ENCODE data around the gene NINJ1. TPM values are rescaled to one million over a fixed set of nuclear protein-coding genes. Genes with fewer than 3 reads are reported as not detected.

NINJ1 gene
- total and polyA plus RNA-seq, 2 donors (not counting 3 experiments of a cell fraction or from before 2014, with no cell fraction given): 31.5 to 57.7 TPM

GRCh38 chr9:93083592-93084470, 50.2 kb downstream of the NINJ1 start:
- Histone ChIP-seq H3K4me1 (ENCODE audit: control insufficient read depth, extremely low read depth, insufficient read depth, low read length) (no peaks in the 10 kb centered on the region), H3K4me2 (ENCODE audit: insufficient read depth, low read length) (no peak overlapping the region), H4K20me1 (replicated peaks; ENCODE audit: control insufficient read depth, extremely low read depth, insufficient read depth, low read length) (no peaks in the 10 kb centered on the region), H3K9ac (replicated peaks; ENCODE audit: extremely low read depth, insufficient read depth, low read length) (no peak overlapping the region), H3K9me3 (replicated peaks; ENCODE audit: control insufficient read depth, insufficient read depth, low read length) (no peaks in the 10 kb centered on the region), H3K27ac (ENCODE audit: insufficient read depth, low read depth, low read length) (no peak overlapping the region), H3K9me1 (replicated peaks; ENCODE audit: control insufficient read depth, extremely low read depth, insufficient read depth, low read length) (no peaks in the 10 kb centered on the region), H3K36me3 (ENCODE audit: control insufficient read depth in 2 of 2, extremely low read depth in 1 of 2, insufficient read depth in 2 of 2, low read length in 2 of 2) (no peaks in the 10 kb centered on the region), H3K27me3 (ENCODE audit: control insufficient read depth in 2 of 2, insufficient read depth in 2 of 2, low read length in 2 of 2) (no peaks in the 10 kb centered on the region), H3K4me3 (replicated peaks in 1 of 3; ENCODE audit: insufficient read depth in 1 of 3, low read depth in 1 of 3, low read length in 3 of 3) (no peak overlapping the region), H3K79me2 (ENCODE audit: control insufficient read depth, insufficient read depth, low read length) (no peaks in the 10 kb centered on the region), H2AFZ (ENCODE audit: low read depth, low read length) (no peak overlapping the region)
- dilution Hi-C loops (cut with MboI; ENCODE audit: extremely low pct_ligation_motif_present, low sequenced_read_pairs) (no loop called here), intact Hi-C loops (cut with micrococcal nuclease) (no loop called here)
- CTCF ChIA-PET: no interaction called here
- POLR2A ChIA-PET: no interaction called here
- no TSS peak for BruUV-seq (replicated peaks)
- no peak for TF ChIP-seq MAX (IDR thresholded peaks at IDR 0.05; ENCODE audit: insufficient read depth, insufficient read length)
- TF ChIP-seq MYC (IDR thresholded peaks at IDR 0.05; ENCODE audit: low read depth, low read length): no peak
- TF ChIP-seq POLR2AphosphoS5 (IDR thresholded peaks at IDR 0.05; ENCODE audit: insufficient read depth, low read depth, low read length): no peak
- TF ChIP-seq CTCF (IDR thresholded peaks at IDR 0.05; ENCODE audit: extremely low read depth in 1 of 2, insufficient read depth in 1 of 2, low read depth in 1 of 2, low read length in 2 of 2): no peak
- no peak for TF ChIP-seq POLR2A (IDR thresholded peaks at IDR 0.05; ENCODE audit: low read depth, low read length)
- TF ChIP-seq FOS (IDR thresholded peaks at IDR 0.05; ENCODE audit: borderline replicate concordance, insufficient read depth, low read length): no peak
- TF ChIP-seq EZH2 (IDR thresholded peaks at IDR 0.05; ENCODE audit: borderline replicate concordance, low read depth, low read length, severe bottlenecking): no peak
- TF ChIP-seq JUN (IDR thresholded peaks at IDR 0.05; ENCODE audit: borderline replicate concordance, insufficient read depth, insufficient read length, low read depth): no peak
- TF ChIP-seq GATA2 (IDR thresholded peaks at IDR 0.05; ENCODE audit: insufficient read depth, insufficient read length, low read depth, low read length): no peak
- DNase-seq (ENCODE audit: low read depth, low spot score) (no peak), FAIRE-seq (no peak)
